HepG2 (cell line): ENCODE measurements around the gene NFATC4. TPM values are rescaled to one million over a fixed set of nuclear protein-coding genes. Genes with fewer than 3 reads are reported as not detected.

ENCODE experiments used
- AHR ChIP-seq: IDR thresholded peaks from 2 replicates; pipeline ENCODE4 v1.6.1; 2018; ENCODE audit warnings: missing genetic modification reagents, missing compliant biosample characterization
- ATF1 ChIP-seq: IDR thresholded peaks from 2 replicates; pipeline ENCODE4 v1.6.1; 2016; ENCODE audit warnings: mild to moderate bottlenecking, control low read depth
- BCL6 ChIP-seq: IDR thresholded peaks from 2 replicates; pipeline ENCODE4 v1.6.1; 2016; ENCODE audit warnings: missing genetic modification reagents, missing compliant biosample characterization
- BRD4 ChIP-seq: sonication (generic); formaldehyde crosslinking; IDR thresholded peaks from 2 replicates; pipeline ENCODE4 v1.4.0; 2020; ENCODE audit warnings: missing genetic modification reagents
- CBFB ChIP-seq: sonication (generic); formaldehyde crosslinking; IDR thresholded peaks from 2 replicates; pipeline ENCODE4 v1.4.0; 2020; ENCODE audit warnings: missing genetic modification reagents
- DNMT1 ChIP-seq: sonication (generic); formaldehyde crosslinking; IDR thresholded peaks from 2 replicates; pipeline ENCODE4 v1.5.1; 2020; ENCODE audit warnings: mild to moderate bottlenecking, missing genetic modification reagents
- ELF3 ChIP-seq: IDR thresholded peaks from 2 replicates; pipeline ENCODE4 v1.6.1; 2016; ENCODE audit warnings: missing genetic modification reagents, missing compliant biosample characterization
- GABPB1 ChIP-seq: IDR thresholded peaks from 2 replicates; pipeline ENCODE4 v1.6.1; 2016; ENCODE audit warnings: mild to moderate bottlenecking, missing genetic modification reagents, moderate library complexity, missing compliant biosample characterization
- HCFC1 ChIP-seq: fragments of 150-350 bp; IDR thresholded peaks from 2 replicates; pipeline ENCODE4 v1.6.1; 2014; ENCODE audit warnings: low read depth, low read length
- HNRNPLL ChIP-seq: fragments of 200-400 bp; formaldehyde crosslinking; IDR thresholded peaks from 2 replicates; pipeline ENCODE4 v1.6.1; 2017; ENCODE audit warnings: mild to moderate bottlenecking, low read depth, low read length; ENCODE audit not compliant: poor library complexity, severe bottlenecking
- NFYB ChIP-seq: sonication (generic); formaldehyde crosslinking; IDR thresholded peaks from 2 replicates; pipeline ENCODE4 v1.4.0; 2020; ENCODE audit warnings: missing genetic modification reagents
- PLSCR1 ChIP-seq: sonication (generic); formaldehyde crosslinking; IDR thresholded peaks from 2 replicates; pipeline ENCODE4 v1.5.0; 2020; ENCODE audit warnings: missing genetic modification reagents, mild to moderate bottlenecking, borderline replicate concordance
- POLR2AphosphoS5 ChIP-seq: IDR thresholded peaks from 2 replicates; pipeline ENCODE4 v1.6.1; 2012; ENCODE audit warnings: low read depth, low read length
- RBAK ChIP-seq: sonication (generic); formaldehyde crosslinking; IDR thresholded peaks from 2 replicates; pipeline ENCODE4 v1.5.1; 2020; ENCODE audit warnings: mild to moderate bottlenecking, missing genetic modification reagents
- SAP130 ChIP-seq: IDR thresholded peaks from 2 replicates; pipeline ENCODE4 v1.6.1; 2016; ENCODE audit warnings: low read depth
- SIN3B ChIP-seq: fragments of 150-350 bp; IDR thresholded peaks from 2 replicates; pipeline ENCODE4 v1.6.1; 2014; ENCODE audit warnings: low read length
- SMAD9 ChIP-seq: sonication (generic); formaldehyde crosslinking; IDR thresholded peaks from 2 replicates; pipeline ENCODE4 v1.5.1; 2020; ENCODE audit warnings: mild to moderate bottlenecking, missing genetic modification reagents
- TAF15 ChIP-seq: fragments of 200-400 bp; formaldehyde crosslinking; IDR thresholded peaks from one replicate; pipeline ENCODE4 v1.6.1; 2018; ENCODE audit warnings: mild to moderate bottlenecking, low read depth, low read length; ENCODE audit not compliant: poor library complexity, severe bottlenecking
- THAP11 ChIP-seq: IDR thresholded peaks from 2 replicates; pipeline ENCODE4 v1.6.1; 2016; ENCODE audit warnings: missing biosample characterization, missing genetic modification reagents
- TOPORS ChIP-seq: sonication (generic); formaldehyde crosslinking; IDR thresholded peaks from 2 replicates; pipeline ENCODE4 v1.8.0; 2023; ENCODE audit warnings: mild to moderate bottlenecking, missing genetic modification reagents
- TSC22D2 ChIP-seq: sonication (generic); formaldehyde crosslinking; IDR thresholded peaks from 2 replicates; pipeline ENCODE4 v1.5.1; 2020; ENCODE audit warnings: missing genetic modification reagents, mild to moderate bottlenecking, borderline replicate concordance
- U2AF1 ChIP-seq: fragments of 200-400 bp; formaldehyde crosslinking; optimal IDR thresholded peaks from 2 replicates; pipeline ENCODE3; 2017; ENCODE audit warnings: mild to moderate bottlenecking, low read depth, low read length
- ZC3H13 ChIP-seq: sonication (generic); formaldehyde crosslinking; IDR thresholded peaks from 2 replicates; pipeline ENCODE4 v1.8.1; 2023; ENCODE audit warnings: mild to moderate bottlenecking, missing genetic modification reagents, moderate library complexity
- ZEB1 ChIP-seq: IDR thresholded peaks from 2 replicates; pipeline ENCODE4 v1.6.1; 2012; ENCODE audit warnings: mild to moderate bottlenecking, low read depth, inconsistent platforms; ENCODE audit not compliant: insufficient replicate concordance
- ZNF530 ChIP-seq: sonication (generic); formaldehyde crosslinking; IDR thresholded peaks from 2 replicates; pipeline ENCODE4 v1.5.0; 2020; ENCODE audit warnings: low read depth, mild to moderate bottlenecking, missing genetic modification reagents
- ZNF710 ChIP-seq: sonication (generic); formaldehyde crosslinking; IDR thresholded peaks from 2 replicates; pipeline ENCODE4 v1.5.0; 2020; ENCODE audit warnings: mild to moderate bottlenecking, missing genetic modification reagents, borderline replicate concordance
- ZSCAN25 ChIP-seq: sonication (generic); formaldehyde crosslinking; IDR thresholded peaks from 2 replicates; pipeline ENCODE4 v1.8.0; 2022; ENCODE audit warnings: mild to moderate bottlenecking, missing genetic modification reagents
- polyA plus RNA-seq, 8 experiments: library from polyadenylated mRNA; depleted of rRNA in 3 of 8; stranded (reverse) in 7 of 8; unstranded in 1 of 8; fragments of >200 nt; fragmentation: Illumina TruSeq in 4 of 8; extraction: Trizol in 4 of 8; gene quantifications; 2 replicates each; pipeline versions ENCODE4 v1.2.1 to v1.2.3, GENCODE V29; 2011 to 2016; ENCODE audit warnings: low read depth in 4 of 8, missing spikeins in 1 of 8, mixed read lengths in 1 of 8; ENCODE audit not compliant: insufficient read depth in 1 of 8
- total RNA-seq, 5 experiments: library from RNA; depleted of rRNA; stranded (reverse); fragments of >200 nt; fragmentation: Illumina TruSeq; extraction: Trizol; gene quantifications; 2 replicates each; pipeline ENCODE4 v1.2.3, GENCODE V29; 2016; ENCODE audit warnings: low read depth in 1 of 5

The NFATC4 gene
- total and polyA plus RNA-seq, 2 of the 13 experiments (the other 11 are each of a cell fraction or from before 2014, with no cell fraction given): 0.04 to 0.15 TPM

DNA sequence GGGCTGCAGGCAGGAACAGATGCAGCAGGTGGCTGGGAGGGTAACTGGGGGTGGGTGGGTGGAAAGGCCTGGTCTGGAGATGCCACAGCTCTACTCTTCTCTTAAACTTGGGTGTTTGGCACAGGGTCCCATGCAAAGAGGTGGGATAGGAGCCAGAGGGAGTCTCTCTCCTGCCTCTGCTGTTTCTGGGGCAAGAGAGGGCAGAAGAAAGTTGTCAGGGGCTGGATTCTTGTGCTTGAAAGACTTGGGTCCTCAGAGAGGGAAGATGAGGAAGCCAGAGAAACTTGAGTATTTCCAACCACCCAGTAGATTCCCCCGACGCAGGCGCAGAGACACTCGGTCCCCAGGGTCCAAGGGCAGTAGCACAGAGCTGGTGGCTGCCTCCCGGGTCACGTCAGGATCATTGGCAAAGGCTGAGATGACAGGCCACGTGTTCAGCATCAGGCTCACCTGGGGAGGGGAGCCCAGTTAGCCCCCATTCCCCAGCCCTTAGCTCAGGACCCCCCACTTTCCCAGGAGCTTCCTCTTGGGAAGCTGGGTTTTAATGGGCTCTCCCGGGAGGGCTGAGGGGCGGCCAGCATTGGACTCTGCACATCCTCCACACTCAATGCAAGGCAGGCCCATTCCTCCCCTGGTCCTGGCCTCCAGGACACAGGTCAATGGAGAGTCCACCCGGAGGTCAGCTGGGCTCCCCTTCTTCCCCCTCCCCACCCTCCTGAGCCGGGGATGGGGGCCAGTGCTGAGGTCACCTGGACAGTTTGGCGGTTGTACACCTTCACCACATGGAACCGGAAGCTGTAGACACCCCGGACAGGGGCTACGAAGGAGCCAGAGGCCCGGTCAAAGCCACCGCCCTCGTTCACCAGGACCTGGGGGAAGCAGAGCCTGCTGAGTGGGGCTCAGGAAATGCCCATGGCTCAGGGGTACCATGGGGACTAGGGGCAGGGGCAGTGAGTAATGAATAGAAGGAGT, 59.8 kb downstream of the NFATC4 start (continued):
- TF ChIP-seq PLSCR1 (CRISPR knock-in tag) (no peak), SAP130 (peak; percentile 25; the same call in 1 of the 2 replicates), TAF15 (no peak), ELF3 (CRISPR knock-in tag) (no peak), DNMT1 (CRISPR knock-in tag) (no peak), U2AF1 (no peak), ATF1 (CRISPR knock-in tag) (no peak), THAP11 (CRISPR knock-in tag) (no peak), BCL6 (no peak; the same call in 1 of the 2 replicates), ZNF530 (CRISPR knock-in tag) (no peak), ZSCAN25 (CRISPR knock-in tag) (no peak), POLR2AphosphoS5 (peak; percentile 71), TSC22D2 (CRISPR knock-in tag) (0 out of 2 replicates have a peak, but pooled peaks have one; percentile 15), NFYB (no peak), RBAK (CRISPR knock-in tag) (no peak), ZEB1 (no peak), HNRNPLL (peak; percentile 30), GABPB1 (peak; percentile 41; the same call in 1 of the 2 replicates), ZNF710 (CRISPR knock-in tag) (no peak; the same call in 1 of the 2 replicates), AHR (CRISPR knock-in tag) (no peak), ZC3H13 (CRISPR knock-in tag) (no peak), CBFB (CRISPR knock-in tag) (no peak), SMAD9 (CRISPR knock-in tag) (no peak), HCFC1 (no peak), TOPORS (CRISPR knock-in tag) (0 out of 2 replicates have a peak, but pooled peaks have one; percentile 24), SIN3B (no peak), BRD4 (no peak)
